ENCODE measurements around the gene FGD6. TPM values are rescaled to one million over a fixed set of nuclear protein-coding genes. Genes with fewer than 3 reads are reported as not detected.
A peak's percentile ranks its signal among the peaks of the same experiment; 100 is the strongest.

The FGD6 gene
- polyA plus RNA-seq, 2 of the 4 experiments (the other 2 are of a cell fraction), result 15.5 to 48.0 TPM

DNA sequence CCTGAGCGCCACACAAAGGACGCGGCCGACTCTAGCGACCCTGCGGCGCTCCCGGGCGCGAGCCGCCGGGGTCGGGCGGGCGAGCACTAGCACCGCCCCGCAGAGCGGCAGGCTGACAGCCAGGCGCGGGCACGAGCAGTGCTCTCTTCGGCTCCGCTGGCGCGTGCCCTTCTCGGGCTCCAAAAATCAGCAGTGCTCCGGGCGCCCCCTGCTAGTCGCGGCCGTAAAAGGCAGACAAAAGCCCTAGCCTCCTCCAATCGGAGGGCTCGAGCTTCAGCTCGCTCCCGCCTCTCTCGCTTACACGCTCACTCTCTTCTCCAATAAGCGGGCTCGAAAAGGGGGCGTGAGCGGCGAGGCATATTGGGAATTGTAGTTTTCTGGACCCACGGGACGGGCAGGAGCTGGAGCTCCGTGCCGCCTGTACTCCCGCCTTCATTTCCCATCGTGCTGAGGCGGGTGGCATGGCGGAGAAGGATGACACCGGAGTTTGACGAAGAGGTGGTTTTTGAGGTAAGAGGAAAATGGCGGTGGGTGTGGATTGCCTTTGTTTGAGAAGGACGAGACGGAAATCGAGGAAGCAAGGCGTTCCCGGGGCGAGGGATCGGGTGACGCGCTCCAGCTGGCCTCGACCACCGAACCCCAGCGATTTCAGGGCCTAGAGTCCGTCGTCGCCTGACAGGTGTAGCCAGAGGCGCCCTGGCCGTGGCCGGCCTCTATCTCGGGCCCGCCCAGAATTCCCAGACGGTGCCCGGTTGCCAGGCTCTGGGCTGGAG is at the start of gene FGD6, which contains the start of gene VEZT (continued):
- TF ChIP-seq RARB (CRISPR knock-in tag; IDR thresholded peaks at IDR 0.05), result no peak
- TF ChIP-seq CBX2 (IDR thresholded peaks at IDR 0.05; ENCODE audit: borderline replicate concordance, low read depth), result no peak
- TF ChIP-seq PHF8 (IDR thresholded peaks at IDR 0.05; ENCODE audit: borderline replicate concordance, low read depth), result peak; percentile 77
- no peak for TF ChIP-seq SREBF2 (IDR thresholded peaks at IDR 0.05)
- TF ChIP-seq HOXB13 (CRISPR knock-in tag; IDR thresholded peaks at IDR 0.05; ENCODE audit: low read depth), result peak; percentile 64; the same call in 1 of the 2 replicates
- TF ChIP-seq KDM1A (IDR thresholded peaks at IDR 0.05; ENCODE audit: low read depth), result no peak
- no peak for TF ChIP-seq KDM5A (IDR thresholded peaks at IDR 0.05)
- TF ChIP-seq, protein P1, sequence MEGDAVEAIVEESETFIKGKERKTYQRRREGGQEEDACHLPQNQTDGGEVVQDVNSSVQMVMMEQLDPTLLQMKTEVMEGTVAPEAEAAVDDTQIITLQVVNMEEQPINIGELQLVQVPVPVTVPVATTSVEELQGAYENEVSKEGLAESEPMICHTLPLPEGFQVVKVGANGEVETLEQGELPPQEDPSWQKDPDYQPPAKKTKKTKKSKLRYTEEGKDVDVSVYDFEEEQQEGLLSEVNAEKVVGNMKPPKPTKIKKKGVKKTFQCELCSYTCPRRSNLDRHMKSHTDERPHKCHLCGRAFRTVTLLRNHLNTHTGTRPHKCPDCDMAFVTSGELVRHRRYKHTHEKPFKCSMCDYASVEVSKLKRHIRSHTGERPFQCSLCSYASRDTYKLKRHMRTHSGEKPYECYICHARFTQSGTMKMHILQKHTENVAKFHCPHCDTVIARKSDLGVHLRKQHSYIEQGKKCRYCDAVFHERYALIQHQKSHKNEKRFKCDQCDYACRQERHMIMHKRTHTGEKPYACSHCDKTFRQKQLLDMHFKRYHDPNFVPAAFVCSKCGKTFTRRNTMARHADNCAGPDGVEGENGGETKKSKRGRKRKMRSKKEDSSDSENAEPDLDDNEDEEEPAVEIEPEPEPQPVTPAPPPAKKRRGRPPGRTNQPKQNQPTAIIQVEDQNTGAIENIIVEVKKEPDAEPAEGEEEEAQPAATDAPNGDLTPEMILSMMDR (IDR thresholded peaks at IDR 0.05), result peak; percentile 71
- TF ChIP-seq PBX3 (IDR thresholded peaks at IDR 0.05), result 0 out of 2 replicates have a peak, but pooled peaks have one; percentile 37
- peak; percentile 47 for TF ChIP-seq MAFK (IDR thresholded peaks at IDR 0.05; ENCODE audit: partially characterized antibody)
- no peak for TF ChIP-seq ZSCAN20 (CRISPR knock-in tag; IDR thresholded peaks at IDR 0.05)
- no peak for TF ChIP-seq EP300 (IDR thresholded peaks at IDR 0.05)
- no peak for TF ChIP-seq RFX5 (IDR thresholded peaks at IDR 0.05)
- no peak for TF ChIP-seq ZFP36 (IDR thresholded peaks at IDR 0.05; ENCODE audit: borderline replicate concordance, partially characterized antibody)
- TF ChIP-seq HEYL (CRISPR knock-in tag; IDR thresholded peaks at IDR 0.05), result no peak
- no peak for TF ChIP-seq ZC3H11A (IDR thresholded peaks at IDR 0.05)
- peak; percentile 75 for TF ChIP-seq USF2 (IDR thresholded peaks at IDR 0.05)
- TF ChIP-seq SMC3 (IDR thresholded peaks at IDR 0.05), result peak; percentile 92
- no peak for TF ChIP-seq MAZ (IDR thresholded peaks at IDR 0.05; ENCODE audit: borderline replicate concordance, low read depth, low read length)
- TF ChIP-seq POLR2AphosphoS2 (conservative IDR thresholded peaks at IDR 0.05; ENCODE audit: low read length), result no peak
- TF ChIP-seq NFE2L2 (conservative IDR thresholded peaks at IDR 0.05; ENCODE audit: low read length), result no peak
- TF ChIP-seq, protein P2, sequence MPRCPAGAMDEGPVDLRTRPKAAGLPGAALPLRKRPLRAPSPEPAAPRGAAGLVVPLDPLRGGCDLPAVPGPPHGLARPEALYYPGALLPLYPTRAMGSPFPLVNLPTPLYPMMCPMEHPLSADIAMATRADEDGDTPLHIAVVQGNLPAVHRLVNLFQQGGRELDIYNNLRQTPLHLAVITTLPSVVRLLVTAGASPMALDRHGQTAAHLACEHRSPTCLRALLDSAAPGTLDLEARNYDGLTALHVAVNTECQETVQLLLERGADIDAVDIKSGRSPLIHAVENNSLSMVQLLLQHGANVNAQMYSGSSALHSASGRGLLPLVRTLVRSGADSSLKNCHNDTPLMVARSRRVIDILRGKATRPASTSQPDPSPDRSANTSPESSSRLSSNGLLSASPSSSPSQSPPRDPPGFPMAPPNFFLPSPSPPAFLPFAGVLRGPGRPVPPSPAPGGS (IDR thresholded peaks at IDR 0.05), result no peak; the same call in 2 of the 3 replicates
- TF ChIP-seq HOXB5 (CRISPR knock-in tag; IDR thresholded peaks at IDR 0.05), result 0 out of 2 replicates have a peak, but pooled peaks have one; percentile 59
- no peak for TF ChIP-seq RCOR1 (IDR thresholded peaks at IDR 0.05; ENCODE audit: low read depth, low read length)
- no peak for TF ChIP-seq CBX8 (IDR thresholded peaks at IDR 0.05)
